ENCODE data around the gene FAM83D. TPM values are rescaled to one million over a fixed set of nuclear protein-coding genes. Genes with fewer than 3 reads are reported as not detected.

Gene FAM83D
- total and polyA plus RNA-seq, 2 of the 8 experiments (the other 6 are each of a cell fraction or from before 2014, with no cell fraction given), result 60.9 to 62.6 TPM

- no peak for FAIRE-seq
- H3K36me3 ChIP-seq (ENCODE audit: control insufficient read depth in 2 of 4, insufficient read depth in 4 of 4, low read length in 3 of 4), result peaks cover 0 to 5% (median 2%) of the 10 kb centered on the region in 4 experiments; a peak in 3 of 8 replicates
- POLR2A ChIA-PET (ENCODE audit: partially characterized antibody), result interaction anchor here (0.6 to 5.9 kb wide), 19 partner anchors 10 to 281 kb away, joined by 3 to 57 read pairs (median 5); partner anchors contain the start of genes ACTR5, DHX35 and PPP1R16B
Measured at GRCh38 chr20:38926934-38927616, 858 bp downstream of the FAM83D start.

More at GRCh38 chr20:38926934-38927616, 858 bp downstream of the FAM83D start:
- peaks cover 12% of the 10 kb centered on the region for H3K79me1 ChIP-seq (ENCODE audit: low read depth, low read length)
- H3K27me3 ChIP-seq (replicated peaks in 1 of 4; ENCODE audit: control insufficient read depth in 3 of 4, extremely low read depth in 1 of 4, insufficient read depth in 3 of 4, low read length in 3 of 4), result no peaks in the 10 kb centered on the region
- CTCF ChIA-PET (ENCODE audit: partially characterized antibody), result interaction anchor here (1.0 to 2.1 kb wide), 6 partner anchors 10 to 34 kb away, joined by 3 to 11 read pairs (median 4); no protein-coding TSS in a partner anchor
- peak overlapping the region; percentile 44 for H2BK120ac ChIP-seq (replicated peaks; ENCODE audit: low read depth, low read length)
- H3K56ac ChIP-seq (replicated peaks; ENCODE audit: insufficient read length, low read depth, low read length), result peak overlapping the region; percentile 65
- no peaks in the 10 kb centered on the region for H3K9me3 ChIP-seq (ENCODE audit: insufficient read depth in 2 of 2, low read depth in 1 of 2, low read length in 1 of 2)
- TF ChIP-seq SP1 (IDR thresholded peaks at IDR 0.05; ENCODE audit: low read depth, low read length) (no peak), SIN3A (conservative IDR thresholded peaks at IDR 0.05 in 1 of 2, IDR thresholded peaks at IDR 0.05 in 1 of 2; ENCODE audit: low read depth in 1 of 2, low read length in 2 of 2) (0 out of 4 replicates have a peak, but pooled peaks of 1 of the 2 experiments have one; percentile 8), ASH2L (IDR thresholded peaks at IDR 0.05; ENCODE audit: low read length) (peak; percentile 26)
- H2BK15ac ChIP-seq (ENCODE audit: low read length), result no peak overlapping the region
- no peak overlapping the region for H3K23ac ChIP-seq (ENCODE audit: insufficient read length)
- H2AK5ac ChIP-seq (ENCODE audit: low read depth, low read length), result peak overlapping the region; percentile 39; the same call in 1 of the 2 replicates
- peak overlapping the region; percentile 70 to 79 for H3K4me2 ChIP-seq (ENCODE audit: insufficient read depth in 1 of 2, low read depth in 2 of 2, low read length in 2 of 2)
- 0 out of 2 replicates have a peak overlapping the region, but pooled peaks have one; percentile 78 for H2BK5ac ChIP-seq (ENCODE audit: low read depth, low read length)
- peak overlapping the region; percentile 95; the same call in 1 of the 2 replicates for H3K18ac ChIP-seq (ENCODE audit: extremely low read depth, low read length)
- H4K8ac ChIP-seq (ENCODE audit: extremely low read depth, insufficient read depth, low read length), result 0 out of 2 replicates have a peak overlapping the region, but pooled peaks have one; percentile 9
- H3K14ac ChIP-seq (ENCODE audit: insufficient read length), result peak overlapping the region; percentile 79
- 16% methylated on average over 23 of the region's 27 CpGs; no CpG with 5 or more reads in 1 of the 2 experiments for WGBS, 2 experiments (ENCODE audit: extremely low coverage in 1 of 2, insufficient coverage in 1 of 2, insufficient read length in 1 of 2, insufficient replicate concordance in 2 of 2, low coverage in 1 of 2, low lambda C conversion rate in 2 of 2, missing lambda C conversion rate in 1 of 2)
- peaks cover 6 to 8% (median 6%) of the 10 kb centered on the region in 4 experiments for H3K4me1 ChIP-seq (replicated peaks in 1 of 4; ENCODE audit: control insufficient read depth in 3 of 4, insufficient read depth in 4 of 4, low read length in 3 of 4)
- peaks cover 40 to 55% of the 10 kb centered on the region in 2 experiments for H3K79me2 ChIP-seq (ENCODE audit: control insufficient read depth in 1 of 2, insufficient read depth in 2 of 2, low read length in 2 of 2)
- H2BK20ac ChIP-seq (ENCODE audit: low read length), result no peak overlapping the region
- H2BK12ac ChIP-seq (ENCODE audit: low read depth, low read length), result no peak overlapping the region
- H4K91ac ChIP-seq (replicated peaks; ENCODE audit: insufficient read length, low read length), result peak overlapping the region; percentile 93
- peaks cover 13% of the 10 kb centered on the region for H3K23me2 ChIP-seq (ENCODE audit: low read depth, low read length)
- H3K27ac ChIP-seq (ENCODE audit: low read depth, low read length), result peak overlapping the region; percentile 73; the same call in 1 of the 2 replicates
- no peak overlapping the region for H3K4ac ChIP-seq (replicated peaks; ENCODE audit: insufficient read length, low read depth, low read length)
- DNase-seq (ENCODE audit: low read depth in 1 of 2, low spot score in 2 of 2), result peak in 1 of 2 experiments; percentile 51
- H3K9ac ChIP-seq (replicated peaks in 1 of 4; ENCODE audit: extremely low read depth in 1 of 4, low read depth in 3 of 4, low read length in 3 of 4), result peak overlapping the region; percentile 74 to 96 (median 78)
- H2AFZ ChIP-seq (ENCODE audit: low read length), result no peak overlapping the region
- peaks cover 7 to 16% of the 10 kb centered on the region in 2 experiments for H4K20me1 ChIP-seq (replicated peaks in 1 of 2; ENCODE audit: control insufficient read depth in 1 of 2, insufficient read depth in 2 of 2, low read length in 2 of 2)
- H4K5ac ChIP-seq (ENCODE audit: insufficient read length, low read depth, low read length), result peak overlapping the region; percentile 35
- H3K4me3 ChIP-seq (ENCODE audit: extremely low read depth in 1 of 4, insufficient read depth in 2 of 4, low read depth in 3 of 4, low read length in 4 of 4), result peak overlapping the region; percentile 85 to 90 (median 87)
